CD4-positive, alpha-beta T cell treated with Interleukin-6 for 4 hours (primary cell): ENCODE measurements around the gene DDR2.

Source experiments
- DNase-seq: peaks from one replicate; pipeline ENCODE4 v3.0.0-alpha.2; 2020; ENCODE audit warnings: mixed read lengths

DDR2 gene

DNA sequence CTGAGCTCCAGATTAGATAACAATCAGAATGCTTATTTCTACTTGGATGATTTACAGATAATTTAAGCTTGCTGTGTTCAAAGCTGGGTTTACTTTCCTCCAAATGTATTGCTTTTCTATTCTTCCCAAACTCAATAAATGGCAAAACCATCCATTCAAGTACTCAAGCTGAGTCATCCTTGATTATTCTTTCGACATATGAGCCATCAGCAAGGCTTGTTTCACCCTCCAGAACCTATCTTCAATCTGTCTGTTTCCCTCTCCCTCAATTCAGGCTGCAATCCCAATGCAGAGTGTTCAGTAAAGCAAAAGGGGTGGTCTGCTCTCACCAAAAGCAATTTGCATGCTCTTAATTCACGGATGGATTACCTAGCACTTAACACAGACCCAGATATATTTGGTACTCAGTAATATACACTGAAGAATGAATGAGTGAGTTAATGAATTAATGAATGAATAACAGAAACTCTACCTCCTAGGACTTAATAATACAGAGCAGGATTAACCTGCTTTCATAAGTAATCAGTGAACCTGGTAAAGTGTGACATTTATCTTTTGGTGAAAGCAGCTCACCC is 41.9 kb downstream of the DDR2 start:
- no peak for DNase-seq

DNA sequence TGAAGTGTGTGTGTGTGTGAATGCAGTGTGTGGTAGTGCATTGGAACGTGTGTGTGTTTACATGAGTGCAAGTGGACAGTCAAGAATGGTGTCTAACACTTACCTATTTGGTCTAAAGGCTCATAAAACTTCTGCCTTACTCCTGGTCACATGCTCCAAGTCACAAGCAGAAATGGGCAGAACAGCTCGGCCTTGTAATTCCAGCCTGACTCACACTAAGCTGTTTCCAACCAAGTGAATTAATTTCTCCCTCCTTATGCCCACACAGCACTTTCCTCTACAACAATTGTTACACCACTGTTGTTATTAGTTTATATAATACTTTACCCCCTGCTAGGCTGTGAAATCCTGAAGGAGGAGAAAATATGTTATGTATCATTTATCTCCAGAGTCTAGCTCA is 43.8 kb downstream of the DDR2 start:
- DNase-seq: no peak

DNA sequence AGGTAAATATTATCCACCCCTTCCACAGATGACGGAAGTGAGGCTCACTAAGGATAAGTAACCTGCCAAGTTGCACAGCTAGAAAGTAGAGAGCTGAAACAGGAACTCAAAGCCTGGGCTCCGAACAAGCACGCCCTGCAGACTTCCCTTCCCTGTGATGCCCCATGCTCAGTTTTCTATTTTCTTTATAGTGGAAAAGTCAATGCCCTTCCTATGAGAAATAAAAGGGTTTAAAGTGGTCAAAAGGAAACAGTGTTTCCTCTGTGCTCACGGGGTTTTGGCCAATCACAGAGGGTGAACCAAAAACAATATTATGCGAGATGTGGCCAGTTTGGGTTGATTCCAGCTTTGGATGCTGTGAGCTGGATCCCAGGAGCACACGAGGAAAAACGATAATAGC is 44.5 kb downstream of the DDR2 start:
- no peak for DNase-seq

DNA sequence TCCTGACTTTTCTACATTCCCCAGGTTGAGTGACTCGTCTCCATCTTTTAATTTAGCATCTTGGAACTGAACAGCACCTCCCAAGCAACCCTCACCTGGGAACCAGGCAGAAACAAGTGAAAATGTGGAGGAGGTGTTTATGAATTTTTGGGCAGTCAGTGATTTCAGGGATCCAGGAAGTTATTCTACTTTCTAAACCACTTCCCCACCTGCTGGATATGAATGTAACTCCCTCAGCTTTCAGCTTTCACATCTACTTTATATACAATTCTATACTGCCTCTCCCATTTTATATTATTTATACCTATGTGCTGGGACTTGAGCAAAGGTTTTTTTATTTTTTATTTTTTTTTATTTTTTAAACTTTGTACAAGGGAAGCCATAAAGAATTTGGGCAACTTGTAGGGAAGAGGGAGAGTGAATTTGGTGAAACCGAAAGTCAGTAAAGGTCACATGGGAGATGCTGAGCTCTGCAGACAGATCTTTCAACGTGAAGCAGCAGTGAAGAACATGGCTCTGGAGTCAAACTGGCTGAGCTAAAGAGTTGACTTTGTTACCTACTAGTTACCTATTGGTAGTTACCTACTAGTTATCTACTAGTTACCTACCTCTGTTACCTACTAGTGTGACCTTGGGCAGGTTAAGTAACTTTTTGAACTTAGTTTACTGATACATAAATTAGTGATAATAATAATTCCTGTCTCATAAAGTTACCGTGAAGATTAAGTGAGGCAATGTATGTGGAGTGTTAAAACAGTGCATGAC is 45.5 kb downstream of the DDR2 start:
- DNase-seq: no peak

DNA sequence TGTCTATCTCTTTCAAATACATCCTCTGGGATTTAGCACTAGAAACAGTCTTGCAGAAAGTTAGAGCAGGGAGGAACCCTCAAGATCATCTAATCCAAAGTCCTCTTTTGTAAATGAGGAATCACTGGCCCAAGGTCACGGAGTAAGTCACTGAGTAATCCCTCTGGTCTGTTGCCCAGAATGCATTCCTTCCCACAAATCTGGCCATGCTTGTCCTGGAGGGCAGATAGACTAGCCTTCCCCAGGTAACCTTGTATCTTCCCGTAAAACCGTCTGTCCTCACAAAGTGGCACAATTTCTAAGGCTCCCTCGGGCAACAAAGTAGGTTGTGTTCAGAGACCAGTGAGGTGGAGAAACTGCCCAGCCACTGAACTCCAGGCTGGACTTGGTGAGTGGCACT is 46.2 kb downstream of the DDR2 start:
- DNase-seq: no peak

DNA sequence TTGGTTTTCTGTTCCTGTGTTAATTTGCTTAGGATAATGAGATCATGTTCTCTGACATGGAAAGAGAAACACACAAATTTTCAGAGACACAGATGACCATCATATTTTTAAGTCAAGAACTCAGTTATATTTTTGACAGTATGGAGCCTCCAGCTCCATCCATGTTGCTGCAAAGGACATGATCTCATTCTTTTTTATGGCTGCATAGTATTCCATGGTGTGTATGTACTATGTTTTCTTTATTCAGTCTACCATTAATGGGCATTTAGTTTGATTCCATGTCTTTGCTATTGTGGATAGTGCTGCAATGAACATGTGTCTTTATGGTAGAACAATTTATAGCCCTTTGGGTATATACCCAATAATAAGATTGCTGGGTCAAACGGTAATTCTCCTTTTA is 47.0 kb downstream of the DDR2 start:
- no peak for DNase-seq

DNA sequence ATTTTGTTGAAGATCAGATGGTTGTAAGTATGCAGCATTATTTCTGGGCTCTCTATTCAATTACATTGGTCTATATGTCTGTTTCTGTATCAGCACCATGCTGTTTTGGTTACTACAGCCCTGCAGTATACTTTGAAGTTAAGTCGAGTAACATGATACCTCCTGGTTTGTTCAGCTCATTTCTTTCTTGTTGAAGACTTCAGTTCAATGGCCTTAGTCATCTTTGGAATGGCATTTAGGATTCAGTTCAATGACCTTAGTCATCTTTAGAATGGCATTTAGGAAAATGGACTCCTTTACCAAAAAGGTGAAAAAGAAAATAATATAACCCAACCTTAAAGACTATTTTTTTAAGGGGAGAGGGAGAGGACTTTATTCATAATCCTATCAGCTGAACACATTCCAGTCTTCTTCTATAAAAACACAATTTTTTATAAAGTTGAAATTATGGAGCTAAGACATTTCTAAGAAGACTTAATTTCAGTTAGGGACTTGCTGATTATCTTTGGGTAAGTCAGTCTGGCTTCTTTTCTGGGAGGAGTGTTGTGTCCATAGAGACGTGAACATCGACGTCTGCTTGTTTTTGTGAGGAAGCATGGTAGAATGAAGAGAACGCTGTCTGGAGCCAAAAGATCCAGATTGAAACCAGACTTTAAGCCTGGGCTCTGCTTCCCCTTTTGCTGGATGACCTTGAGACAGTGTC is 48.3 kb downstream of the DDR2 start:
- no peak for DNase-seq

DNA sequence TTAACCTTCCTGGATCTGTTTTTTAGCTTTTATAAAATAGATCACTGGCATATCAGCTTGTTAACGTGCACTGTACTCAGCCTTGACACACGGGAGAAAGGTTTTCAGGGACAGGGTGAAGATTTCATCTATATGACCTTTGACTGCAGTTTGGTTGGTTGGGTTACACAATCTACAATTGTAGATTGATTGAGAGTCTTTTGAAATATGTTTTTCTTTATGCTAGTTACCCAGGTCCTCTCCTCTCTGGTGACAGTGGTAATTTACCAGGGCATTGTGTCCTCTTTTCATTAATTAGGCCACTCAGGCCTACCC is 48.8 kb downstream of the DDR2 start:
- no peak for DNase-seq

DNA sequence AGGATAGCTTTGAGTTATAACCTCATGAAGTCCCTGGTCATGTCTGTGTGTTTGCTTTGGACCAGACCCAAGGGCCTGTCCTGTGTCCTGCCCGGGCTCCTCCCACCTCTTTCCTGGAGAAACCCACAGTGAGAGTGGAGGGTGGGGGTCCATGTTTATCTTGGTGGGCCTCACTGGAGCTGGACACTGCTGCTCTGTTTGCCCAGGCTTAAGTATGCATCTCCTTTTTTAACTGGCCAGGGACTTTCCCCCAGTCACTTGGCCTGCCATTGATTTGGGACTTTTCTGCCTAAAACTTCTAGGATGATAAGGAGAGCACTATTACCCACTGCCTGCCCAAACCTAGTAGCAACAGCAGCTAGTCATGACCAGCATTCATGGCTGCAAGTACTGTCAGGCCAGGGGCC is 49.8 kb downstream of the DDR2 start:
- DNase-seq: no peak

DNA sequence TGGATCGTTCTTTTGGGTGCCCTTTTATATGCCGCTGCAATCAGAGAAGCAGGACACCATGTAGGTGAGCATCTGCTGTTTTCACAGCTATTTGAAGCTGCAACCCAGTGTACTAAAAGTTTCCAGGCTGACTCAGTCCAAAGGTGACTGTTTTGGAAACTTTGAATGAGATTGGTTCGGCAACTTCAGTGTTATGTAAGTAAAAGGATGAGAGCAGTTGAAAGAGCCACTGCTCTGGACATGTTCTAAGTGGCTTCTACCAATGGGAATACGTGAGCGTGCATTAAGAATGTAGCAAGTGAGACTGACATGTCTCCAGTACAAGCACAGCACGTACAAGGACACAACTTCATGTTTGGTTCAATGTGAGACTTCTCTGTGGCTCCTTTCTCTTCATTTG is 55.6 kb downstream of the DDR2 start:
- no peak for DNase-seq

DNA sequence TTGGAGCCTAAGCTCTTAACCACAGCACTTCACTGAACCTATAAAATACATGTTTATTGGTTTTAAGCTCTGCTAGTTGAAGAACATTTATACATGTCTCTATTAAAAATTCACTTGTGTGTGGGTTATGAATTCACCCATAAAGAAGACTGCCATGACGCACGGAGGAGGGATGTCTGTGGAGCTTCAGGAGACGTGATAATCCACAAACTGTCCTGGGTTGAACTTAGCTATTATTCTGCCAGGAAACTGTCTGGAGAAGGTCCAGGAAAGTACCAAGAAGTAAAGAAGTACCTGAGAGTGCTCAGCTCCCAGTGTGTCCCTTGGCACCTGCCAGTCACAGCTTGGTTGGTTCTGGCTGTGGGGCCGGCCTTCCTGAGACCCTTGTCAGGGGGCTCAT is 56.3 kb downstream of the DDR2 start:
- no peak for DNase-seq

DNA sequence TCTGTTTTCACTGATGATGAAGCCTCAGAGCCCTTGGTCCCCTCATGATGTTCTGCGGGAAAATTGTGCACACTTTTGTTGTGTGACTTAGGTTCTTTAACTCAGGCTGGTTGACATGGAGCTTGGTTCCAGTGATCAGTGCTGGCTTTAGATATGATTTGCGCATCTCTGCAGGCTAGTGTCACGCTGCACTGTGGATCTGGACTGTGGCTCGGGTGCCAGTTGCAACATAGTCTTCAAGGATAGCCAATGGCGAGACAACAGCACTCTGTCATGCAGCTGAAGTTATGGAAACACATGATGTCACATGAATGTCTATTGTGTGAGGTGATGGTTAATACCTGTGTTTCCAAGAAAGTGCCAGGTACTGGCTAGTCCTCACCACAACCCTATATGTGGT is 56.7 kb downstream of the DDR2 start:
- no peak for DNase-seq

DNA sequence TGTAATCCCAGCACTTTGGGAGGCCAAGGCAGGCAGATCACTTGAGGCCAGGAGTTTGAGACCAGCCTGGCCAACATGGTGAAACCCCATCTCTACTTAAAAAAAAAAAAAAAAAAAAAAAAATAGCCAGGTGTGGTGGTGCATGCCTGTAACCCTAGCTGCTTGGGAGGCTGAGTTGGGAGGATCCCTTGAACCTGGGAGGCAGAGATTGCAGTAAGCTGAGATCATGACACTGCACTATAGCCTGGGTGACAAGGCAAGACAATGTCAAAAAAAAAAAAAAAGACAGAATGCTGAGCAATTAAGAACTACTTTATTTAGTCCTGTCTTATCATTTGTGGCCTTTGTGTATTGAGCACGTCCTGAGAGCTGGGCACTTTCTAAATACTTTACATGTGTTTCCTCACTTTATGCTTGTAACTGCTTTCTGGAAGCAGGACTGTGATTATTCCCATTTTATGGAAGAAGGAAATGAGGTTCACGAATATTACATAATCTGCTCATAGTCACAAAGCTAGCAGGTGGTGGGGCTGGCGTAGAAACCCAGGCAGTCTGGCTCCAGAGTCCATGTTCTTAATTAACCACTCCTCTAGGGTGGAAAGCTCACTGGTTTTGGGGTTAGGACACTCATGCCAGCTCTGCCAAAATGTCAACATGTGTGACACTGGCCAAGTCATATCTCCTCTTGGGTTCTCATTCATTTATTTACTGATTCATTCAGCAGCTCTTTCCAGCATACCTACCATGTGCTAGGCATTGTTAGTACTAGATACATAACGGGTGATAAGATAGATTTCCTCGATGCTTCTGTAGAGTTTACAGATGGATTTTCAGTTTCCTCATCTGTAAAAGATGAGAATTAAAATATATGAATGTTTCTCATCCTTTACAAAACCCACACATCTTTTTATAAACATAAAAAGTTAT is 57.7 kb downstream of the DDR2 start:
- no peak for DNase-seq

DNA sequence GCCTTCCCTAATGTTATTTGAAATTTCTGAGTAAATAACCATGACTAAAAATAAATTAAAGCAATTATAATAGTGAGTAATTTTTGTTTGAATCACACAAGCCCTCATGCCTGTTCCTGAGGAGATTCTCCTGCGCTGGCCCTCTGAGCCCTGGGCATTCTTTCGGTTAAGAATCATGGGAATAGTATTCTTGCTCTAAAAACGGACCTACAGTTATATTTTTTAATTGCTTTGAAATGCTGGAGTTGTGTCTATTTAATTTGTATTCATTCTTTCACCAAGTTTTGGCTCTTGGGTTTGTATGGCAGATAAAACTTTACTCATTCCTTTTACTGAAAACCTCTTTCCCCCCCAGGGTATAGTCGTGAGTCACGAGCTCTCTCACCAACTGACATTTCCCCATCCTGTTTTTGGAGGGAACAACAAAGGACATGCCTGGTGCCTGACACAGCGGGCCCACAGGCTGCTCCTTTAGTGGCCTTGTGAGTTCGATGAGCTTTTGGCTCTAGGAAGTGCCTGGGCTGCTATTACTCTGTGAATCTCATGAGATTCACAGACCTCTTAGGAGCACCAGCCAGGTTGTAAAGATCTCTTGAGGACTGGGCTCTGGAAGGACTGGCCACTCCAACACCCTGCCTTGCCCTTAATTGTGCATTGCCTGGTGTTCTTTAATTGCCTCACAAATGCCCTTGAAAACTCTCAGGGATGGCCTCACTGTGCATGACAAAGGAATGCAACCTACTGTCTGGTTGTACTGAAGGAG is 58.6 kb downstream of the DDR2 start:
- DNase-seq: no peak

DNA sequence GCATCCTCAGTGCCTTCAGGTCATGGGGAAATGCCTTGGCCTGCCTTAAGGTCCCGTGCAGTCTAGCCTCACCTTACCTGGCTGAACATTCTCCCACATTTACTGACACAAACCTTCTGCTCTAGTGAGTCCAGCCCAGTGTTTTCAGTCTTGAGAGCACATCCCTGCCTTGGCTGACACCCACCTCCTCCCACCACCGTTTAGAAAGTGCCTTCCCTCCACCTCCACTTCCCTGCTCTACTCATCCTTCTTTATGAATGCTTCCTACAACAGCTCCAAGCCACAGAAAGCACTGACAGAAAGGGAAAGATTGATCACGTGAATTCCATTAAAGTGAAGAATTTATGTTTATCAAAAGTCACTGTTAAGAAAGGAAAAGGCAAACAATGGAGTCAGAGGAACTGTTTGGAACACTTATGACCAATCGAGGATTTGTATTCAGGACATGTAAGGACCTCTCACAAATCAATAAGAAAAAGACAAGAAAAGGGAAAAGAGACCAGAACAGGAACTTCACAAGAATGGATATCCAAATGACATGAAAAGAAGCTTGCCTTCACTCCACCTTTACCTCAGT is 59.8 kb downstream of the DDR2 start:
- no peak for DNase-seq

DNA sequence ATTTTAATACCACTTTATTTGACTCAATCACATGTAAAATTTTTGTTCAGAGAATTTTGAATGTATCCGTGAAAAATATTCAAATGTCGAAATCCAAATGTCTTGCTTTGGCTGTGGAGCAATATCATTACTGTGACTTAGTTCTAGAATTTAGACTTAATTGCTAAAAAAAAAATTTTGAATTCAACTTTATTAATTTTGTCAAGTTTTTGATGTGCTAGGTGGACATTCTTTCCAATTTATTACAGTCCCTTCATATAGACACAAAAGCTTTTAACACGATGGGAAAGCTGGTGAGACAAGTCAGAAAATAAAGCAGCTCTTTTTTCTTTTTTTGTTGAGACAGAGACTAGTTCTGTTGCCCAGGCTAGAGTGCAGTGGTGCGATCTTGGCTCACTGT is 62.6 kb downstream of the DDR2 start:
- DNase-seq: no peak

DNA sequence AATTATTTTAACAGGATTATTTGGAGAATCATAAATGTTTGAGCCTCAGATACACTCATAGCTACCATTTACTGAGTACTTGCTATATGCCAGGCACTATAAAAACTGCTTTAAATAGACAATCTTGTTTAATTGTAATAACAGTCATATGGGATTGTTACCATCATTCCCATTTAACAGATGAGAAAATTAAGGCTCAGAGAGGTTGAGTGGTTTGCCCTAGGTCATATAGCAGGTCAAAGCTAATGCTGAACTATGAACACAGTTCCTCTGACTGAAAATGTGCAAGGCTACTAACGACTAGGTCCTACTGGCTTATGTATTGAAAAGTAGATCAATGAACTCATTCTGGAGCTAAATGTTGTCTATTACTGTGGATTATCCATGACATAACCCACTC is 63.4 kb downstream of the DDR2 start:
- no peak for DNase-seq

DNA sequence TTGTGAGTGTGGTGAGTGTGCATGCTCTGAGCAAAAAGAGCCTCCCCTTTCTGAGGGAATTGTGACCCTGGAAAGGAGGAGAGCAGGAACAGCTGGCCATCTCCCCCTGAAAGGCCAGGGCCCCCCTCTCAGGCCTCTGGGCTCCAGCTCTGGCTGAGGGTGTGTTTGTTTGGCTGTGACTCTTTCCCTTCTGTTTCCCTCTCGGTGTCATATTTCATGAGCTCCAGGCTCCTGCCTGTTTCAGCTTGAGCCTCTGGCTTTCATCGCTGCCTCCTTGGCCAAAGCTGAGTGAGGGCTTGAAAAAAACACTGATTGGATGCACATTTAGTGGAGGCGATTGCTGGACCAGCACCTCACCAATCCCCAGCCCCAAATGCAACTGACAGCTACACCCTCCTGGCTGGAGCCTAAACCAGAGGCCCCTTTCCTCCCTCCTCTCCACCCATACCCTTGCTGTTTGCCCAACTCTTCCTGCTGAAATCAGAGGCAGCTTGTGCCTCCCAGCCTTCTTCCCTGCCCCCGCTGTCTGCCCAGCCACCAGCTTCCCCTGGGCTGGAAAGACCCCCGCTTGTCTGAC is 64.1 kb downstream of the DDR2 start:
- no peak for DNase-seq

DNA sequence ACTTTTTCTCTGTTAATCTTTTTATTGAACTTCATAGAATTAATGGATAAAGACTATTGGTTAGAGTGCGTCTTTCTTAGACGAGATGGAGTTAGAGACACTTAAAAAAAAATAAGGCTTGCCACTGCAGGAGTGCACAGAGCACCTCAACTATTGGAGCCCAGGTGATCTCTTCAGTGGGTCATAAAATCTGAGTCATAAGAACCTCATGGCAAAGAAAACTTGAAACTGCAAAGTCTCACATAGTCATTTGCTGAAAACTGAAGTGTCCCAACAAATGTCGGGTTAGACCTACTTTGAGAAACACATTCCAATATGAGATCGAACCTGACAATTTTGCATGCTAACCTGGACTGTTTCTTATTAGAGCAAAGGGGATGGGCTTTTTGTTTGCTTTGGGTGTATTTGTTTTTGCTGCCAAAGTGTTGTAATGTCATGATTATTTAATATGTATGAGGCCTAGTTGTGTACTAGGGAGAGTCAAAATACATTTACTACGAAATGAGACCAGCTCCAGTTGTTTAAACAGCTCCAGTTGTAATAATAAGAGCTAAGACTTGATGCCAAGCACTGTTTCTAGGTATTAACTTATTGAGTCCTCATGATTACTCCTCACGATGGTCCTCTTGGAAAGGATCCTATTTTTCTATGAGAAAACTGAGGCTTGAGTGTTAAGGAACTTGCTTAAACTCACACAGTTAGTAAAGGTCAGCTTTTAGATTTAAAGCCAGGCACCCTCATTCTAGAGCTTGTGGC is 65.1 kb downstream of the DDR2 start:
- DNase-seq: no peak

DNA sequence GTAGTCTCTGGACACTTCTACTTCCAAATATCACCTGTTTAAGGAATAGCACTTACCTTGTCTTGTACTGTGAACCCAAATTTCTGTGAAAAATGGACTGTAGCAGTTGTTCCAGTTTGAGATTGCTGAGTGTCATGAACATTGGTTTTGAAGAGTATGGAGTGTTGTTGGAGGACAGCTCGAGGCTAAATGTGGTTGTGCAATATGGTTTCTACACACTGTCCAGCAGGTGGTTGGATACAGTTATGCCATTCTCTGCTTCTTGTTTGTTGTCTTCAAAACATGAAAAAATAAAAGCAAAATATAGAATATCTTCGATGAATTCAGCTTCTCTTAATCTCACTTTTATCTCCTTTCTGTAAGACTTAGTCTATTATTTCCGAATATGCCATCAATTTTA is 67.1 kb downstream of the DDR2 start:
- DNase-seq: no peak

DNA sequence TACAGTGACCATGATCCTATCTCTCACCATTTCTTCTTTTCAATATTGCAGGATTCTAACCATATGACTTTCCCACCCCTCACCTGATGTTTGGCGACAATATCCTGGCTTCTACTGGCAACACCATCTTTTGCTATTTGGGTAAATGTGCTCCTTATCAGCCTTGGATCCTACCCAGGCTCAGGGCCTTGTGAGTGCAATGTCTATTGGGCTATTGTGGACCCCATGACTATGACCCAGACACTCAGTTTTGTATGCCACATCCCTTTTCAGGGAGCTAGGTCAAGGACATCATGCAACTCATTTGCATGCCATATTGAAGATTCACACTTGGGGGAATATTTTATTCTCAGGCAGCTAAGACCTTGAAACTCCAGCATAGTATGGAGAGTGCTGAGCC is 67.9 kb downstream of the DDR2 start:
- no peak for DNase-seq
